GM19328 (cell line): ENCODE results near the gene FBLIM1.

ENCODE experiments used
- ATAC-seq: cut with Tn5 transposase; IDR thresholded peaks from one replicate; pipeline ENCODE4 v1.9.1; 2021; ENCODE audit warnings: mild to moderate bottlenecking, moderate library complexity; ENCODE audit not compliant: unreplicated experiment

The FBLIM1 gene

GRCh38 chr1:15730936-15731335 lies 27.7 kb upstream of the FBLIM1 start:
- ATAC-seq, result no peak

- no peak for ATAC-seq
These were observed 26.6 kb upstream of the FBLIM1 start for GRCh38 chr1:15731735-15732685.

GRCh38 chr1:15732686-15733081 lies 25.9 kb upstream of the FBLIM1 start:
- ATAC-seq, result no peak

GRCh38 chr1:15733218-15733725 lies 25.3 kb upstream of the FBLIM1 start:
- no peak for ATAC-seq

GRCh38 chr1:15733726-15734226 lies 24.8 kb upstream of the FBLIM1 start:
- no peak for ATAC-seq

- ATAC-seq, result no peak
These were observed 24.3 kb upstream of the FBLIM1 start for GRCh38 chr1:15734296-15734695.

- ATAC-seq, result no peak
These were observed 23.7 kb upstream of the FBLIM1 start for GRCh38 chr1:15734901-15735300.

GRCh38 chr1:15735304-15736037 lies 23.1 kb upstream of the FBLIM1 start:
- ATAC-seq, result no peak

- no peak for ATAC-seq
These were observed 22.3 kb upstream of the FBLIM1 start, which contains the start of gene SLC25A34 for GRCh38 chr1:15736038-15736891. SLC25A34 (plus strand) TSS chr1:15736258; CDS start chr1:15736486, 228 bp downstream.

GRCh38 chr1:15736892-15737261 lies 21.7 kb upstream of the FBLIM1 start:
- ATAC-seq, result no peak

- ATAC-seq, result no peak
These were observed 21.0 kb upstream of the FBLIM1 start for GRCh38 chr1:15737324-15738319.

- no peak for ATAC-seq
These were observed 20.0 kb upstream of the FBLIM1 start for GRCh38 chr1:15738416-15739113.

GRCh38 chr1:15739259-15739658 lies 19.3 kb upstream of the FBLIM1 start:
- ATAC-seq, result no peak

GRCh38 chr1:15739745-15740144 lies 18.9 kb upstream of the FBLIM1 start:
- no peak for ATAC-seq

GRCh38 chr1:15740924-15741850 lies 17.4 kb upstream of the FBLIM1 start:
- no peak for ATAC-seq

- ATAC-seq, result no peak
These were observed 16.2 kb upstream of the FBLIM1 start, which contains the start of gene TMEM82 for GRCh38 chr1:15742339-15742801. TMEM82 (plus strand) TSS chr1:15742499; CDS start chr1:15742560, 61 bp downstream.

- no peak for ATAC-seq
These were observed 14.4 kb upstream of the FBLIM1 start for GRCh38 chr1:15744122-15744679.
